ENCODE data around the gene NTN3. TPM values are rescaled to one million over a fixed set of nuclear protein-coding genes. Genes with fewer than 3 reads are reported as not detected.
A peak's percentile ranks its signal among the peaks of the same experiment; 100 is the strongest.

The NTN3 gene
- 0.43 and 0.64 TPM in 2 replicates for total RNA-seq

DNA sequence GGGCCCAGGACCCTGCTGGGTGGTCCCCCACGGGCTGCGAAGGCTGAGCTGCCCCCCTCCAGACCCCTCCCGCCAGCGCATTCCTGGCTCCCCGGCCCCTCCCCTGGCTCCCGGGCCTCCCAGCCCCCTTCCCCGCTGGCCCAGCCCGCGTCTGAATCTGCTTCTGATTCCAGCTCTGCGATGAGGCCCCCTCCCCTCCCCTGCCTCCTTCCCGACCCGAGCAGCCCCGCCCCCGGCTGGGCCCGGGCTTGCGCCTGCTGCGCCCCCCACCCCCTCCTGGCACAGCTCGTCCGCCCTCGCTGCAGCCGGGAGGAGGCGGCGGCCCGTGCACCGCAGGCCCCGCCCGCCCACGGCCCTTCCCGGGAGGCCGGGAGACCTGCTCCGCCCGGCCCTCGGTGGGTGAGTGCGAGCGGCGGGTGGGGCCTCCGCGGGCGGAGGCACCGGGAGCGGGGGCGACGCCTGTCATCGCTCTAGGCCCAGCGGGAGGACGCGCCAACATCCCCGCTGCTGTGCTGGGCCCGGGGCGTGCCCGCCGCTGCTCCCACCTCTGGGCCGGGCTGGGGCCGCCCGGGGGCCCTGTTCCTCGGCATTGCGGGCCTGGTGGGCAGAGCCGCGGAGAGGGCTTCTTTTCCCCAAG lies at the start of gene NTN3:
Gene NTN3 (plus strand): TSS at position 282 of the 637 bp plus-strand sequence. CDS start 405 bp downstream, outside the sequence.
- TF ChIP-seq, protein P1, sequence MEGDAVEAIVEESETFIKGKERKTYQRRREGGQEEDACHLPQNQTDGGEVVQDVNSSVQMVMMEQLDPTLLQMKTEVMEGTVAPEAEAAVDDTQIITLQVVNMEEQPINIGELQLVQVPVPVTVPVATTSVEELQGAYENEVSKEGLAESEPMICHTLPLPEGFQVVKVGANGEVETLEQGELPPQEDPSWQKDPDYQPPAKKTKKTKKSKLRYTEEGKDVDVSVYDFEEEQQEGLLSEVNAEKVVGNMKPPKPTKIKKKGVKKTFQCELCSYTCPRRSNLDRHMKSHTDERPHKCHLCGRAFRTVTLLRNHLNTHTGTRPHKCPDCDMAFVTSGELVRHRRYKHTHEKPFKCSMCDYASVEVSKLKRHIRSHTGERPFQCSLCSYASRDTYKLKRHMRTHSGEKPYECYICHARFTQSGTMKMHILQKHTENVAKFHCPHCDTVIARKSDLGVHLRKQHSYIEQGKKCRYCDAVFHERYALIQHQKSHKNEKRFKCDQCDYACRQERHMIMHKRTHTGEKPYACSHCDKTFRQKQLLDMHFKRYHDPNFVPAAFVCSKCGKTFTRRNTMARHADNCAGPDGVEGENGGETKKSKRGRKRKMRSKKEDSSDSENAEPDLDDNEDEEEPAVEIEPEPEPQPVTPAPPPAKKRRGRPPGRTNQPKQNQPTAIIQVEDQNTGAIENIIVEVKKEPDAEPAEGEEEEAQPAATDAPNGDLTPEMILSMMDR (IDR thresholded peaks at IDR 0.05; ENCODE audit: insufficient read depth, low read depth, low read length): no peak
- peak within 1 kb of the TSS; percentile 35 for H3K4me3 ChIP-seq (ENCODE audit: low read depth, low read length)
- no peak for DNase-seq (ENCODE audit: low read depth)

DNA sequence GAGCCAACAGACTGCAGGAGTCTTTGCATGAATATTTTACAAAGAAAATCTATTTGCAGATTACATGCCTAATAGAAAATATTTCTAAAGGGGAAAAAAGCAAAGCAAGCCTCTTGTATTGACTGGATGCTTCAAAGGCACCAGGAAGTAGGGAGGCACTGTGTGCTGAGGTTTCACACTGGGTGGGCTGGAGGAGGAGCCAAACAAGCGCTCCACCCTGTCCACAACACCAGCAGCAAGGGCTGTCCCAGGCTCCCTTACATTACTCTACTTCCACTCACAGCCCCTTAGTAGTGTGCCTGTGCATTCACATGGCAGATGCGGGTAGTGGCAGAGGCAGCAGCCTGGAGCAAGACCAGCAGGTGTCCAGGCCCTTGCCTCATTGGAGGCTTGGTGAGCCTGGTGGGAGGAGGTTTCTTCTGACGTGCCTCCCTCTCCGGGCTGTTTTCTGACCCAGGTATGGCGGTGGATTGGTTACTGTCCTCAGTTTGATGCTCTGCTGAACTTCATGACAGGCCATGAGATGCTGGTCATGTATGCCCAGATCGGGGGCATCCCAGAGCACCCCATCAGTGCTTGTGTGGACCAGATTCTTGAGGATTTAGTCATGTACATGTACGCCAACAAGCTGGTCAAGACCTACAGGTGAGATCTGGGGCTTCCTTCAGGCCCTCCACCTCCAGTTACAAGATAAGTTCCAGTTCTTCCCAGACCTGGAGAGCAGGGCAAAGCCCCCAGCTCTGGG lies 48.8 kb upstream of the NTN3 start:
- TF ChIP-seq, protein P1 (IDR thresholded peaks at IDR 0.05; ENCODE audit: insufficient read depth, low read depth, low read length): no peak
- H3K4me3 ChIP-seq (ENCODE audit: low read depth, low read length): no peak overlapping the region
- no peak for DNase-seq (ENCODE audit: low read depth)

DNA sequence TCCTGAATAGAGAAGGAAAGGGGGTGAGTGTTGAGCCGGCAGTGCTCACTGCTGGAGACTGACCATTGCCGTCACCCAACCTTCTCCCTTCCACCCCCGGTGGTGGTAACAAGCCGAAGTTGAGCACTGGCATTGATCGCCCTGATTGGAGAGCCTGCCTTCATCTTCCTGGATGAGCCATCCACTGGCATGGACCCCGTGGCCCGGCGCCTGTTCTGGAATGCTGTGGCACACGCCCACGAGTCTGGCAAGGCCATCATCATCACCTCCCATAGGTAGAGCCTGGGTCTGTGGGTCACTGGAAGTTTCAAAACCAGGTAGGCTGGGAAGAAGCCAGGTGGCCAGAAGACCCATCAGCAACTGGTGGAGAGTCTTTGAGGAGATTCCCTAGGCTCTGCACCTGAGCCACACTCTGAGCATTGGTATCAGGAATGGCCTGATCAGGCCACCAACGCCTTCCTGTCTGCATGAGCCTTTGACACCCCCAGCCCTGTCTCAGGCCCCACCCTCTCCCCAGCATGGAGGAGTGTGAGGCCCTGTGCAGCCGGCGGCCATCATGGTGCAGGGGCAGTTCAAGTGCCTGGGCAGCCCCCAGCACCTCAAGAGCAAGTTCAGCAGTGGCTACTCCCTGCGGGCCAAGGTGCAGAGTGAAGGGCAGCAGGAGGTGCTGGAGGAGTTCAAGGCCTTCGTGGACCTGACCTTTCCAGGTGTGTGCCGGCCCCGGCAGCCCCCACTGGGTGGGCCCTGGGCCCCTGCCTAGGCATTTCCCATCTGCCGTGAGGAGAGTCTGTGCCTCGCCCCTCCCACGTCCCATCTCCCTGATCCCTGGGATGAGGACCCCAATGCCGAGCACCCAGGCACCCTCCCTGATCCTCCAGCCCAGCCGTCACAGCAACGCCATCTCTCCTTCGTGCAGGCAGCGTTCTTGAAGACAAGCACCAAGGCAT lies 46.8 kb upstream of the NTN3 start:
- no peak overlapping the region for H3K4me3 ChIP-seq (ENCODE audit: low read depth, low read length)
- no peak for DNase-seq (ENCODE audit: low read depth)
- TF ChIP-seq, protein P1 (IDR thresholded peaks at IDR 0.05; ENCODE audit: insufficient read depth, low read depth, low read length): no peak

DNA sequence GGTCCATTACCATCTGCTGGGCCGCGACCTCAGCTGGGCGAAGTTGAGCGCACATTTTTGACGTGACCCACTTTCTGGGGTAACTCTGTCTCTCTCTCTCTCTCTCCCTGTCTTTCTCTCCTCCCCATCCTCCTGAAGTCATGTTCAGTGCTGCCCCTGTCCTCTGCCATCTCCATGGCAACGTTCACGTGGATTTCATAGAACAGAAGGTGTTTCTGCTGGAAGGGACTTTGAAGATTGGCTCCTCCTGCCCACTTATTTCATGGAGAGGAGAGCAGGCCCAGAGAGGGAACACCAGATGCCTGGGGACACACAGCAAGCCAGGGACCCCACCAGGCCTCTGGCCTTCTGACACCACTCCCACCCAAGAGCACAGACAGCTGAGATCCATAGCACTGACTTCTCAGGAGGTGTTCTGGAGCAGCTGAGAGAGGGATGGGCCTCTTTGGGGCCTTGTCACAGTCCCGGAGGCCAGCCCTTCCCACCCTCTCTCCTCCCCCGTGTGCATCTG lies 46.0 kb upstream of the NTN3 start:
- no peak for DNase-seq (ENCODE audit: low read depth)
- no peak overlapping the region for H3K4me3 ChIP-seq (ENCODE audit: low read depth, low read length)
- TF ChIP-seq, protein P1 (IDR thresholded peaks at IDR 0.05; ENCODE audit: insufficient read depth, low read depth, low read length): no peak

DNA sequence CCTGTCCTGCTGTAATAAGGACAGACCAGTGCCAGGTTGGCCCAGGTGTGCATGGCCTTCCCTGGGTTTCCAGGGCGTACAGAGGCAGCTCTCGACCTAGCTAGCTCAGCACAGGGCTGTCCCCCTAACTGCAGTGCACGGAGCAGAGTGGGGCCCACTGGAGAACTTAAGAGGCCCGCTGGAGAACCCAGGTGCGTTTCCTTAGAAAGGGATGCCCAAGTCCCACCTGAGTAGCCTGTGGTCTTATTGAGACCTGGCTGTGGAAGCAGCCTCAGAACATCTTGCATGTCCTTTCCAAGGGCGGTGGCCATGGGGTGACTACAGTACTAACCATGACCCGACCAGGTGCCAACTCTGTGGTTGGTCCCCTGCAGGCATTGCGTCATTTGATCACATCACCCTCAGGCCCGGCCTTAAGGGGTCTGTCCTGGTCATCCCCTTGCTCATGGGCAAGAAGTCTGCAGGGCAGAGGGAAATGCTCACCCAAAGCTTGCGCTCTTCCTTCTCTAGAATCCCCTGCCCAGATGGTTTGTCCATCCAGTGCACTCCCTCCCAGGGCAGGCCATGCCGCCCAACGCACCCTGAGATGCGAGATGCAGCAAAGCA lies 45.2 kb upstream of the NTN3 start:
- no peak overlapping the region for H3K4me3 ChIP-seq (ENCODE audit: low read depth, low read length)
- no peak for DNase-seq (ENCODE audit: low read depth)

More for the DNA sequence above, 45.2 kb upstream of the NTN3 start:
- TF ChIP-seq, protein P1 (IDR thresholded peaks at IDR 0.05; ENCODE audit: insufficient read depth, low read depth, low read length): no peak
